K562 (cell line): ENCODE data around the gene OPRL1. TPM values are rescaled to one million over a fixed set of nuclear protein-coding genes. Genes with fewer than 3 reads are reported as not detected.
A peak's percentile ranks its signal among the peaks of the same experiment; 100 is the strongest.

Experiments
- DPF2 ChIP-seq: fragments of 450-650 bp; IDR thresholded peaks from 2 replicates; pipeline ENCODE4 v1.6.1; 2016
- EGR1 ChIP-seq: fragments of 450-650 bp; conservative IDR thresholded peaks from 2 replicates; pipeline ENCODE4 v1.6.1; 2017; ENCODE audit warnings: mild to moderate bottlenecking
- ELF1 ChIP-seq: fragments of 200-800 bp; sonication (Bioruptor generic); IDR thresholded peaks from 2 replicates; pipeline ENCODE4 v1.6.1; 2016; ENCODE audit warnings: missing genetic modification characterization, missing compliant biosample characterization
- ELF2 ChIP-seq: fragments of 250-450 bp; sonication (Bioruptor Pico); IDR thresholded peaks from 2 replicates; pipeline ENCODE4 v1.5.0; 2021; ENCODE audit warnings: mild to moderate bottlenecking
- EWSR1 ChIP-seq: fragments of 450-650 bp; IDR thresholded peaks from 2 replicates; pipeline ENCODE4 v1.6.1; 2018; ENCODE audit warnings: borderline replicate concordance, mild to moderate bottlenecking, low read depth, moderate library complexity; ENCODE audit not compliant: partially characterized antibody
- HNRNPK ChIP-seq: fragments of 200-400 bp; formaldehyde crosslinking; IDR thresholded peaks from one replicate; pipeline ENCODE4 v1.6.1; 2018; ENCODE audit warnings: mild to moderate bottlenecking, low read depth, low read length; ENCODE audit not compliant: poor library complexity, severe bottlenecking
- KAT8 ChIP-seq: fragments of 450-650 bp; IDR thresholded peaks from 2 replicates; pipeline ENCODE4 v1.6.1; 2016; ENCODE audit warnings: low read depth, mild to moderate bottlenecking
- L3MBTL2 ChIP-seq: fragments of 450-650 bp; IDR thresholded peaks from 2 replicates; pipeline ENCODE4 v1.6.1; 2016; ENCODE audit warnings: mild to moderate bottlenecking, moderate library complexity
- MAFF ChIP-seq: IDR thresholded peaks from 2 replicates; pipeline ENCODE4 v1.6.1; 2012; ENCODE audit warnings: low read length, improper control_type of control experiment
- MECOM ChIP-seq: fragments of 250-450 bp; sonication (Bioruptor Pico); IDR thresholded peaks from 2 replicates; pipeline ENCODE4 v1.8.0; 2022; ENCODE audit warnings: inconsistent platforms
- PCBP1 ChIP-seq: fragments of 200-400 bp; formaldehyde crosslinking; IDR thresholded peaks from 2 replicates; pipeline ENCODE4 v1.6.1; 2018; ENCODE audit warnings: mild to moderate bottlenecking, low read depth, low read length; ENCODE audit not compliant: poor library complexity, severe bottlenecking
- RHOXF2B ChIP-seq: fragments of 250-450 bp; sonication (Bioruptor Pico); conservative IDR thresholded peaks from 2 replicates; pipeline ENCODE4 v1.5.1; 2021
- SP2 ChIP-seq: IDR thresholded peaks from 2 replicates; pipeline ENCODE4 v1.6.1; 2011; ENCODE audit warnings: mild to moderate bottlenecking, low read depth, low read length, moderate library complexity; ENCODE audit not compliant: poor library complexity, severe bottlenecking; ENCODE audit errors: extremely low read depth
- STAT5B ChIP-seq: fragments of 250-450 bp; sonication (Bioruptor Pico); IDR thresholded peaks from 2 replicates; pipeline ENCODE4 v1.8.0; 2021; ENCODE audit warnings: mild to moderate bottlenecking, inconsistent platforms
- TEAD1 ChIP-seq, 2 experiments: fragments of 450-650 bp in 1 of 2; sonication (generic) in 1 of 2; formaldehyde crosslinking; IDR thresholded peaks; 2 replicates each; pipeline versions ENCODE4 v1.4.0 to v1.8.0; 2020 to 2022; ENCODE audit warnings: mild to moderate bottlenecking in 2 of 2, missing genetic modification reagents in 1 of 2
- YBX1 ChIP-seq: fragments of 450-650 bp; IDR thresholded peaks from 2 replicates; pipeline ENCODE4 v1.7.1; 2016; ENCODE audit warnings: mild to moderate bottlenecking
- ZBTB7A ChIP-seq: IDR thresholded peaks from 2 replicates; pipeline ENCODE4 v1.6.1; 2011; ENCODE audit warnings: low read depth, mild to moderate bottlenecking, low read length, moderate library complexity, borderline replicate concordance; ENCODE audit not compliant: control insufficient read depth
- ZNF146 ChIP-seq: IDR thresholded peaks from one replicate; pipeline ENCODE4 v1.6.1; 2018; ENCODE audit warnings: missing compliant biosample characterization; ENCODE audit not compliant: unreplicated experiment
- ZNF311 ChIP-seq: fragments of 250-450 bp; sonication (Bioruptor Pico); IDR thresholded peaks from 2 replicates; pipeline ENCODE4 v1.4.0; 2020; ENCODE audit warnings: mild to moderate bottlenecking, moderate library complexity
- ZNF780A ChIP-seq: fragments of 250-450 bp; sonication (Bioruptor Pico); IDR thresholded peaks from 2 replicates; pipeline ENCODE4 v1.5.0; 2021; ENCODE audit warnings: mild to moderate bottlenecking
- polyA plus RNA-seq, 8 experiments: library from polyadenylated mRNA; depleted of rRNA in 4 of 8; stranded (reverse) in 5 of 8; unstranded in 3 of 8; fragments of >200 nt; fragmentation: Nextera tagmentation in 2 of 8; fragmentation: Illumina TruSeq in 1 of 8; extraction: Ambion mirVana in 2 of 8; extraction: Trizol in 1 of 8; gene quantifications; 2 replicates each; pipeline versions ENCODE4 v1.2.1 to v1.2.3, GENCODE V29; 2011 to 2014; ENCODE audit warnings: inconsistent platforms in 1 of 8, missing spikeins in 1 of 8
- total RNA-seq, 7 experiments: library from RNA; depleted of rRNA in 6 of 7; stranded (reverse); fragments of >200 nt in 6 of 7; fragmentation: Illumina TruSeq in 2 of 7; extraction: Trizol in 2 of 7; gene quantifications; 2 replicates each; pipeline versions ENCODE4 v1.2.1 to v1.2.3, GENCODE V29; 2011 to 2021; ENCODE audit warnings: low replicate concordance in 1 of 7
- TF ChIP-seq, protein P1 (sequence below): sonication (generic); IDR thresholded peaks from 2 replicates; pipeline ENCODE4 v1.6.1; 2016
- TF ChIP-seq, protein P2 (sequence below), 2 experiments: fragments of 450-650 bp in 1 of 2; sonication (generic) in 1 of 2; formaldehyde crosslinking; conservative IDR thresholded peaks; 2 replicates each; pipeline versions ENCODE4 v1.4.0 to v1.8.1; 2020 to 2022; ENCODE audit warnings: mild to moderate bottlenecking in 1 of 2, missing genetic modification reagents in 1 of 2
- TF ChIP-seq, protein P3 (sequence below): fragments of 250-450 bp; sonication (Bioruptor Pico); IDR thresholded peaks from 2 replicates; pipeline ENCODE4 v1.8.0; 2021; ENCODE audit warnings: moderate library complexity, mild to moderate bottlenecking, inconsistent platforms
- TF ChIP-seq, protein P4 (sequence below): fragments of 250-450 bp; sonication (Bioruptor Pico); IDR thresholded peaks from 2 replicates; pipeline ENCODE4 v1.5.0; 2020; ENCODE audit warnings: mild to moderate bottlenecking, borderline replicate concordance

Gene OPRL1
- total and polyA plus RNA-seq, 9 of the 15 experiments (the other 6 are each of a cell fraction or from before 2014, with no cell fraction given) = 0.06 to 0.33 (median 0.11) TPM; not detected in 2

DNA sequence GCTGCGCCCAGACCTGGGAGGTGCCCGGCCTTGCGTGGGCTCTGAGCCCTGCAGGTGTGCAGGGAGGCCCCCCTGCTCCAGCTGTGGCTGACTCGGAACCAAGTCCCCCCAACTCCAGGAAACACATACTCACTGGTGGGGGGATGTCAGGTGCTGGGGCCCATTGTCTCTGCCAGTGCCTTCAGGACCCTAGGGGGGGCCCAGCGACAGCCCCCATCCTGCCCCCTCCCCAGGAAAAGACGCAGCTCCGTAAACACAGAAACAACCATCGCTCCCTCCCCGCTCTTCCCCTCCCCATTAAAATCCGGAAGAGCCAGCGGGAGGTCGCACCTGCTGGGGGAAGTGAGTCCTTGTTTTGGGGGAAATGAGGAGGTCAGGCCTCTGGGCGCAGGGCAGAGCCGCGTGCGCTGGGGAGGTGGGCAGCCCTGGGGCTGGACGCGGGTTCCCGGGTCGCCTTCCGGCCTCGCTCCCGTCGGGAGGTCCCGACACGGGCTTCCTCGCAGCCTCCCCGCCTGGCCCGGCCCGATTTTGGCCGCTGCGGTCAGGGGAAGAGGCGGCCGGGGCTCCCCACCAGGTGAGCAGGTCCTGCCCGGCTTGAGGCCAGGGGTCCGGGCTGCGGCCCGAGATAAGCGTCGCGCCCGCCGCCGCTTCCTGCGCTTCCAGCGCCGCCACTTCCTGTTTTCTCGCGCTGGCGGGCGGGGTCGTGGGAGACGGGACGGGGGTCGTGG, 37.7 kb upstream of the OPRL1 start (continued):
- TF ChIP-seq TEAD1 (CRISPR knock-in tag; IDR thresholded peaks at IDR 0.05) (no peak), ZNF311 (CRISPR knock-in tag) (no peak), ZBTB7A (peak; percentile 97), ELF2 (no peak), ELF1 (tag) (0 out of 2 replicates have a peak, but pooled peaks have one; percentile 34), ZNF146 (CRISPR knock-in tag) (no peak), SP2 (no peak), L3MBTL2 (peak; percentile 91), DPF2 (peak; percentile 59; the same call in 1 of the 2 replicates), MAFF (no peak), ZNF780A (CRISPR knock-in tag) (no peak), RHOXF2B (CRISPR knock-in tag) (no peak), KAT8 (no peak), YBX1 (no peak), PCBP1 (no peak), HNRNPK (no peak), EWSR1 (no peak), STAT5B (no peak), MECOM (CRISPR knock-in tag) (no peak), EGR1 (no peak)
- TF ChIP-seq, protein P1, sequence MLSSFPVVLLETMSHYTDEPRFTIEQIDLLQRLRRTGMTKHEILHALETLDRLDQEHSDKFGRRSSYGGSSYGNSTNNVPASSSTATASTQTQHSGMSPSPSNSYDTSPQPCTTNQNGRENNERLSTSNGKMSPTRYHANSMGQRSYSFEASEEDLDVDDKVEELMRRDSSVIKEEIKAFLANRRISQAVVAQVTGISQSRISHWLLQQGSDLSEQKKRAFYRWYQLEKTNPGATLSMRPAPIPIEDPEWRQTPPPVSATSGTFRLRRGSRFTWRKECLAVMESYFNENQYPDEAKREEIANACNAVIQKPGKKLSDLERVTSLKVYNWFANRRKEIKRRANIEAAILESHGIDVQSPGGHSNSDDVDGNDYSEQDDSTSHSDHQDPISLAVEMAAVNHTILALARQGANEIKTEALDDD = no peak
- TF ChIP-seq, protein P2, sequence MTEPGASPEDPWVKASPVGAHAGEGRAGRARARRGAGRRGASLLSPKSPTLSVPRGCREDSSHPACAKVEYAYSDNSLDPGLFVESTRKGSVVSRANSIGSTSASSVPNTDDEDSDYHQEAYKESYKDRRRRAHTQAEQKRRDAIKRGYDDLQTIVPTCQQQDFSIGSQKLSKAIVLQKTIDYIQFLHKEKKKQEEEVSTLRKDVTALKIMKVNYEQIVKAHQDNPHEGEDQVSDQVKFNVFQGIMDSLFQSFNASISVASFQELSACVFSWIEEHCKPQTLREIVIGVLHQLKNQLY (CRISPR knock-in tag; conservative IDR thresholded peaks at IDR 0.05) = no peak
- TF ChIP-seq, protein P3, sequence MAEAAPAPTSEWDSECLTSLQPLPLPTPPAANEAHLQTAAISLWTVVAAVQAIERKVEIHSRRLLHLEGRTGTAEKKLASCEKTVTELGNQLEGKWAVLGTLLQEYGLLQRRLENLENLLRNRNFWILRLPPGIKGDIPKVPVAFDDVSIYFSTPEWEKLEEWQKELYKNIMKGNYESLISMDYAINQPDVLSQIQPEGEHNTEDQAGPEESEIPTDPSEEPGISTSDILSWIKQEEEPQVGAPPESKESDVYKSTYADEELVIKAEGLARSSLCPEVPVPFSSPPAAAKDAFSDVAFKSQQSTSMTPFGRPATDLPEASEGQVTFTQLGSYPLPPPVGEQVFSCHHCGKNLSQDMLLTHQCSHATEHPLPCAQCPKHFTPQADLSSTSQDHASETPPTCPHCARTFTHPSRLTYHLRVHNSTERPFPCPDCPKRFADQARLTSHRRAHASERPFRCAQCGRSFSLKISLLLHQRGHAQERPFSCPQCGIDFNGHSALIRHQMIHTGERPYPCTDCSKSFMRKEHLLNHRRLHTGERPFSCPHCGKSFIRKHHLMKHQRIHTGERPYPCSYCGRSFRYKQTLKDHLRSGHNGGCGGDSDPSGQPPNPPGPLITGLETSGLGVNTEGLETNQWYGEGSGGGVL (CRISPR knock-in tag) = no peak
- TF ChIP-seq, protein P4, sequence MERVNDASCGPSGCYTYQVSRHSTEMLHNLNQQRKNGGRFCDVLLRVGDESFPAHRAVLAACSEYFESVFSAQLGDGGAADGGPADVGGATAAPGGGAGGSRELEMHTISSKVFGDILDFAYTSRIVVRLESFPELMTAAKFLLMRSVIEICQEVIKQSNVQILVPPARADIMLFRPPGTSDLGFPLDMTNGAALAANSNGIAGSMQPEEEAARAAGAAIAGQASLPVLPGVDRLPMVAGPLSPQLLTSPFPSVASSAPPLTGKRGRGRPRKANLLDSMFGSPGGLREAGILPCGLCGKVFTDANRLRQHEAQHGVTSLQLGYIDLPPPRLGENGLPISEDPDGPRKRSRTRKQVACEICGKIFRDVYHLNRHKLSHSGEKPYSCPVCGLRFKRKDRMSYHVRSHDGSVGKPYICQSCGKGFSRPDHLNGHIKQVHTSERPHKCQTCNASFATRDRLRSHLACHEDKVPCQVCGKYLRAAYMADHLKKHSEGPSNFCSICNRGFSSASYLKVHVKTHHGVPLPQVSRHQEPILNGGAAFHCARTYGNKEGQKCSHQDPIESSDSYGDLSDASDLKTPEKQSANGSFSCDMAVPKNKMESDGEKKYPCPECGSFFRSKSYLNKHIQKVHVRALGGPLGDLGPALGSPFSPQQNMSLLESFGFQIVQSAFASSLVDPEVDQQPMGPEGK (CRISPR knock-in tag) = no peak
